ENCODE results near the gene ACSM5. TPM values are rescaled to one million over a fixed set of nuclear protein-coding genes. Genes with fewer than 3 reads are reported as not detected.

ACSM5 gene
- total and polyA plus RNA-seq, 2 of the 8 experiments (the other 6 are each of a cell fraction or from before 2014, with no cell fraction given) = not detected

DNA sequence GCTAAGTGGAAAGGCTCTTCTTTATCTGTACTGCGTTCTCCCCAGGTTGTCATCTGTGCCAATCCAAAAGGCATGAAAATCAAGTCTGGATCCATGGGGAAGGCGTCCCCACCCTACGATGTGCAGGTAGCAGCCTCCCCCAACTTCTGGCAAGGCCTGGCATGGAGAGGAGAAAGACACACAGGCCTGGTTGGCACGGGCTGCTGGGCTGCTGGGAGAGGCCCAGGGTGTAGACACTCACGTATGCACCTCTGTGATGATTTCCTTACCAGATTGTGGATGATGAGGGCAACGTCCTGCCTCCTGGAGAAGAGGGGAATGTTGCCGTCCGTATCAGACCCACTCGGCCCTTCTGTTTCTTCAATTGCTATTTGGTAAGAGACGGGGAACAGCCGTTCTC, 21.6 kb downstream of the ACSM5 start (continued):
- TF ChIP-seq, protein P1, sequence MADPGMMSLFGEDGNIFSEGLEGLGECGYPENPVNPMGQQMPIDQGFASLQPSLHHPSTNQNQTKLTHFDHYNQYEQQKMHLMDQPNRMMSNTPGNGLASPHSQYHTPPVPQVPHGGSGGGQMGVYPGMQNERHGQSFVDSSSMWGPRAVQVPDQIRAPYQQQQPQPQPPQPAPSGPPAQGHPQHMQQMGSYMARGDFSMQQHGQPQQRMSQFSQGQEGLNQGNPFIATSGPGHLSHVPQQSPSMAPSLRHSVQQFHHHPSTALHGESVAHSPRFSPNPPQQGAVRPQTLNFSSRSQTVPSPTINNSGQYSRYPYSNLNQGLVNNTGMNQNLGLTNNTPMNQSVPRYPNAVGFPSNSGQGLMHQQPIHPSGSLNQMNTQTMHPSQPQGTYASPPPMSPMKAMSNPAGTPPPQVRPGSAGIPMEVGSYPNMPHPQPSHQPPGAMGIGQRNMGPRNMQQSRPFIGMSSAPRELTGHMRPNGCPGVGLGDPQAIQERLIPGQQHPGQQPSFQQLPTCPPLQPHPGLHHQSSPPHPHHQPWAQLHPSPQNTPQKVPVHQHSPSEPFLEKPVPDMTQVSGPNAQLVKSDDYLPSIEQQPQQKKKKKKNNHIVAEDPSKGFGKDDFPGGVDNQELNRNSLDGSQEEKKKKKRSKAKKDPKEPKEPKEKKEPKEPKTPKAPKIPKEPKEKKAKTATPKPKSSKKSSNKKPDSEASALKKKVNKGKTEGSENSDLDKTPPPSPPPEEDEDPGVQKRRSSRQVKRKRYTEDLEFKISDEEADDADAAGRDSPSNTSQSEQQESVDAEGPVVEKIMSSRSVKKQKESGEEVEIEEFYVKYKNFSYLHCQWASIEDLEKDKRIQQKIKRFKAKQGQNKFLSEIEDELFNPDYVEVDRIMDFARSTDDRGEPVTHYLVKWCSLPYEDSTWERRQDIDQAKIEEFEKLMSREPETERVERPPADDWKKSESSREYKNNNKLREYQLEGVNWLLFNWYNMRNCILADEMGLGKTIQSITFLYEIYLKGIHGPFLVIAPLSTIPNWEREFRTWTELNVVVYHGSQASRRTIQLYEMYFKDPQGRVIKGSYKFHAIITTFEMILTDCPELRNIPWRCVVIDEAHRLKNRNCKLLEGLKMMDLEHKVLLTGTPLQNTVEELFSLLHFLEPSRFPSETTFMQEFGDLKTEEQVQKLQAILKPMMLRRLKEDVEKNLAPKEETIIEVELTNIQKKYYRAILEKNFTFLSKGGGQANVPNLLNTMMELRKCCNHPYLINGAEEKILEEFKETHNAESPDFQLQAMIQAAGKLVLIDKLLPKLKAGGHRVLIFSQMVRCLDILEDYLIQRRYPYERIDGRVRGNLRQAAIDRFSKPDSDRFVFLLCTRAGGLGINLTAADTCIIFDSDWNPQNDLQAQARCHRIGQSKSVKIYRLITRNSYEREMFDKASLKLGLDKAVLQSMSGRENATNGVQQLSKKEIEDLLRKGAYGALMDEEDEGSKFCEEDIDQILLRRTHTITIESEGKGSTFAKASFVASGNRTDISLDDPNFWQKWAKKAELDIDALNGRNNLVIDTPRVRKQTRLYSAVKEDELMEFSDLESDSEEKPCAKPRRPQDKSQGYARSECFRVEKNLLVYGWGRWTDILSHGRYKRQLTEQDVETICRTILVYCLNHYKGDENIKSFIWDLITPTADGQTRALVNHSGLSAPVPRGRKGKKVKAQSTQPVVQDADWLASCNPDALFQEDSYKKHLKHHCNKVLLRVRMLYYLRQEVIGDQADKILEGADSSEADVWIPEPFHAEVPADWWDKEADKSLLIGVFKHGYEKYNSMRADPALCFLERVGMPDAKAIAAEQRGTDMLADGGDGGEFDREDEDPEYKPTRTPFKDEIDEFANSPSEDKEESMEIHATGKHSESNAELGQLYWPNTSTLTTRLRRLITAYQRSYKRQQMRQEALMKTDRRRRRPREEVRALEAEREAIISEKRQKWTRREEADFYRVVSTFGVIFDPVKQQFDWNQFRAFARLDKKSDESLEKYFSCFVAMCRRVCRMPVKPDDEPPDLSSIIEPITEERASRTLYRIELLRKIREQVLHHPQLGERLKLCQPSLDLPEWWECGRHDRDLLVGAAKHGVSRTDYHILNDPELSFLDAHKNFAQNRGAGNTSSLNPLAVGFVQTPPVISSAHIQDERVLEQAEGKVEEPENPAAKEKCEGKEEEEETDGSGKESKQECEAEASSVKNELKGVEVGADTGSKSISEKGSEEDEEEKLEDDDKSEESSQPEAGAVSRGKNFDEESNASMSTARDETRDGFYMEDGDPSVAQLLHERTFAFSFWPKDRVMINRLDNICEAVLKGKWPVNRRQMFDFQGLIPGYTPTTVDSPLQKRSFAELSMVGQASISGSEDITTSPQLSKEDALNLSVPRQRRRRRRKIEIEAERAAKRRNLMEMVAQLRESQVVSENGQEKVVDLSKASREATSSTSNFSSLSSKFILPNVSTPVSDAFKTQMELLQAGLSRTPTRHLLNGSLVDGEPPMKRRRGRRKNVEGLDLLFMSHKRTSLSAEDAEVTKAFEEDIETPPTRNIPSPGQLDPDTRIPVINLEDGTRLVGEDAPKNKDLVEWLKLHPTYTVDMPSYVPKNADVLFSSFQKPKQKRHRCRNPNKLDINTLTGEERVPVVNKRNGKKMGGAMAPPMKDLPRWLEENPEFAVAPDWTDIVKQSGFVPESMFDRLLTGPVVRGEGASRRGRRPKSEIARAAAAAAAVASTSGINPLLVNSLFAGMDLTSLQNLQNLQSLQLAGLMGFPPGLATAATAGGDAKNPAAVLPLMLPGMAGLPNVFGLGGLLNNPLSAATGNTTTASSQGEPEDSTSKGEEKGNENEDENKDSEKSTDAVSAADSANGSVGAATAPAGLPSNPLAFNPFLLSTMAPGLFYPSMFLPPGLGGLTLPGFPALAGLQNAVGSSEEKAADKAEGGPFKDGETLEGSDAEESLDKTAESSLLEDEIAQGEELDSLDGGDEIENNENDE (IDR thresholded peaks at IDR 0.05; ENCODE audit: insufficient replicate concordance, low read length) = no peak
- TF ChIP-seq JUND (IDR thresholded peaks at IDR 0.05; ENCODE audit: low read length) = no peak
- TF ChIP-seq CBX8 (IDR thresholded peaks at IDR 0.05; ENCODE audit: borderline replicate concordance, low read depth, low read length) = no peak
- TF ChIP-seq BACH1 (IDR thresholded peaks at IDR 0.05; ENCODE audit: low read length) = no peak
- TF ChIP-seq SAP30 (IDR thresholded peaks at IDR 0.05; ENCODE audit: insufficient read depth, insufficient replicate concordance, low read length) = no peak
- no peak for TF ChIP-seq CBX5 (IDR thresholded peaks at IDR 0.05; ENCODE audit: low read depth, low read length)
- no peak for TF ChIP-seq NRF1 (IDR thresholded peaks at IDR 0.05; ENCODE audit: low read depth, low read length)
- no peak for TF ChIP-seq CHD2 (IDR thresholded peaks at IDR 0.05; ENCODE audit: low read length)
